ENCODE measurements around the gene C6orf132. TPM values are rescaled to one million over a fixed set of nuclear protein-coding genes. Genes with fewer than 3 reads are reported as not detected.

C6orf132 gene
- total and polyA plus RNA-seq, 9 of the 15 experiments (the other 6 are each of a cell fraction or from before 2014, with no cell fraction given): 0.06 to 0.35 (median 0.14) TPM

- intact Hi-C loops (cut with micrococcal nuclease): no loop called here
- no peak overlapping the region; the same call in 1 of the 2 replicates for H3K4me2 ChIP-seq (ENCODE audit: insufficient read depth, low read length)
- no peak for FAIRE-seq
- TF ChIP-seq CBFA2T3 (IDR thresholded peaks at IDR 0.05) (no peak), ZBTB17 (CRISPR knock-in tag; IDR thresholded peaks at IDR 0.05) (no peak), NRF1 (conservative IDR thresholded peaks at IDR 0.05 in 1 of 2, IDR thresholded peaks at IDR 0.05 in 1 of 2) (no peak), BHLHE40 (IDR thresholded peaks at IDR 0.05; ENCODE audit: low read length) (peak; percentile 82), TCF7L2 (IDR thresholded peaks at IDR 0.05; ENCODE audit: low read depth, low read length) (no peak), NR2C1 (IDR thresholded peaks at IDR 0.05) (no peak; the same call in 1 of the 2 replicates), NR2C1 (tag; IDR thresholded peaks at IDR 0.05) (no peak), MED1 (CRISPR knock-in tag; IDR thresholded peaks at IDR 0.05; ENCODE audit: borderline replicate concordance) (no peak), ZBTB7A (IDR thresholded peaks at IDR 0.05; ENCODE audit: borderline replicate concordance, control insufficient read depth, low read depth, low read length) (peak; percentile 35; the same call in 1 of the 2 replicates)
- TF ChIP-seq, protein P1, sequence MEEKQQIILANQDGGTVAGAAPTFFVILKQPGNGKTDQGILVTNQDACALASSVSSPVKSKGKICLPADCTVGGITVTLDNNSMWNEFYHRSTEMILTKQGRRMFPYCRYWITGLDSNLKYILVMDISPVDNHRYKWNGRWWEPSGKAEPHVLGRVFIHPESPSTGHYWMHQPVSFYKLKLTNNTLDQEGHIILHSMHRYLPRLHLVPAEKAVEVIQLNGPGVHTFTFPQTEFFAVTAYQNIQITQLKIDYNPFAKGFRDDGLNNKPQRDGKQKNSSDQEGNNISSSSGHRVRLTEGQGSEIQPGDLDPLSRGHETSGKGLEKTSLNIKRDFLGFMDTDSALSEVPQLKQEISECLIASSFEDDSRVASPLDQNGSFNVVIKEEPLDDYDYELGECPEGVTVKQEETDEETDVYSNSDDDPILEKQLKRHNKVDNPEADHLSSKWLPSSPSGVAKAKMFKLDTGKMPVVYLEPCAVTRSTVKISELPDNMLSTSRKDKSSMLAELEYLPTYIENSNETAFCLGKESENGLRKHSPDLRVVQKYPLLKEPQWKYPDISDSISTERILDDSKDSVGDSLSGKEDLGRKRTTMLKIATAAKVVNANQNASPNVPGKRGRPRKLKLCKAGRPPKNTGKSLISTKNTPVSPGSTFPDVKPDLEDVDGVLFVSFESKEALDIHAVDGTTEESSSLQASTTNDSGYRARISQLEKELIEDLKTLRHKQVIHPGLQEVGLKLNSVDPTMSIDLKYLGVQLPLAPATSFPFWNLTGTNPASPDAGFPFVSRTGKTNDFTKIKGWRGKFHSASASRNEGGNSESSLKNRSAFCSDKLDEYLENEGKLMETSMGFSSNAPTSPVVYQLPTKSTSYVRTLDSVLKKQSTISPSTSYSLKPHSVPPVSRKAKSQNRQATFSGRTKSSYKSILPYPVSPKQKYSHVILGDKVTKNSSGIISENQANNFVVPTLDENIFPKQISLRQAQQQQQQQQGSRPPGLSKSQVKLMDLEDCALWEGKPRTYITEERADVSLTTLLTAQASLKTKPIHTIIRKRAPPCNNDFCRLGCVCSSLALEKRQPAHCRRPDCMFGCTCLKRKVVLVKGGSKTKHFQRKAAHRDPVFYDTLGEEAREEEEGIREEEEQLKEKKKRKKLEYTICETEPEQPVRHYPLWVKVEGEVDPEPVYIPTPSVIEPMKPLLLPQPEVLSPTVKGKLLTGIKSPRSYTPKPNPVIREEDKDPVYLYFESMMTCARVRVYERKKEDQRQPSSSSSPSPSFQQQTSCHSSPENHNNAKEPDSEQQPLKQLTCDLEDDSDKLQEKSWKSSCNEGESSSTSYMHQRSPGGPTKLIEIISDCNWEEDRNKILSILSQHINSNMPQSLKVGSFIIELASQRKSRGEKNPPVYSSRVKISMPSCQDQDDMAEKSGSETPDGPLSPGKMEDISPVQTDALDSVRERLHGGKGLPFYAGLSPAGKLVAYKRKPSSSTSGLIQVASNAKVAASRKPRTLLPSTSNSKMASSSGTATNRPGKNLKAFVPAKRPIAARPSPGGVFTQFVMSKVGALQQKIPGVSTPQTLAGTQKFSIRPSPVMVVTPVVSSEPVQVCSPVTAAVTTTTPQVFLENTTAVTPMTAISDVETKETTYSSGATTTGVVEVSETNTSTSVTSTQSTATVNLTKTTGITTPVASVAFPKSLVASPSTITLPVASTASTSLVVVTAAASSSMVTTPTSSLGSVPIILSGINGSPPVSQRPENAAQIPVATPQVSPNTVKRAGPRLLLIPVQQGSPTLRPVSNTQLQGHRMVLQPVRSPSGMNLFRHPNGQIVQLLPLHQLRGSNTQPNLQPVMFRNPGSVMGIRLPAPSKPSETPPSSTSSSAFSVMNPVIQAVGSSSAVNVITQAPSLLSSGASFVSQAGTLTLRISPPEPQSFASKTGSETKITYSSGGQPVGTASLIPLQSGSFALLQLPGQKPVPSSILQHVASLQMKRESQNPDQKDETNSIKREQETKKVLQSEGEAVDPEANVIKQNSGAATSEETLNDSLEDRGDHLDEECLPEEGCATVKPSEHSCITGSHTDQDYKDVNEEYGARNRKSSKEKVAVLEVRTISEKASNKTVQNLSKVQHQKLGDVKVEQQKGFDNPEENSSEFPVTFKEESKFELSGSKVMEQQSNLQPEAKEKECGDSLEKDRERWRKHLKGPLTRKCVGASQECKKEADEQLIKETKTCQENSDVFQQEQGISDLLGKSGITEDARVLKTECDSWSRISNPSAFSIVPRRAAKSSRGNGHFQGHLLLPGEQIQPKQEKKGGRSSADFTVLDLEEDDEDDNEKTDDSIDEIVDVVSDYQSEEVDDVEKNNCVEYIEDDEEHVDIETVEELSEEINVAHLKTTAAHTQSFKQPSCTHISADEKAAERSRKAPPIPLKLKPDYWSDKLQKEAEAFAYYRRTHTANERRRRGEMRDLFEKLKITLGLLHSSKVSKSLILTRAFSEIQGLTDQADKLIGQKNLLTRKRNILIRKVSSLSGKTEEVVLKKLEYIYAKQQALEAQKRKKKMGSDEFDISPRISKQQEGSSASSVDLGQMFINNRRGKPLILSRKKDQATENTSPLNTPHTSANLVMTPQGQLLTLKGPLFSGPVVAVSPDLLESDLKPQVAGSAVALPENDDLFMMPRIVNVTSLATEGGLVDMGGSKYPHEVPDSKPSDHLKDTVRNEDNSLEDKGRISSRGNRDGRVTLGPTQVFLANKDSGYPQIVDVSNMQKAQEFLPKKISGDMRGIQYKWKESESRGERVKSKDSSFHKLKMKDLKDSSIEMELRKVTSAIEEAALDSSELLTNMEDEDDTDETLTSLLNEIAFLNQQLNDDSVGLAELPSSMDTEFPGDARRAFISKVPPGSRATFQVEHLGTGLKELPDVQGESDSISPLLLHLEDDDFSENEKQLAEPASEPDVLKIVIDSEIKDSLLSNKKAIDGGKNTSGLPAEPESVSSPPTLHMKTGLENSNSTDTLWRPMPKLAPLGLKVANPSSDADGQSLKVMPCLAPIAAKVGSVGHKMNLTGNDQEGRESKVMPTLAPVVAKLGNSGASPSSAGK (IDR thresholded peaks at IDR 0.05): no peak; the same call in 1 of the 2 replicates
- TF ChIP-seq, protein P2, sequence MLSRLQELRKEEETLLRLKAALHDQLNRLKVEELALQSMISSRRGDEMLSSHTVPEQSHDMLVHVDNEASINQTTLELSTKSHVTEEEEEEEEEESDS (CRISPR knock-in tag; IDR thresholded peaks at IDR 0.05): no peak
Observed at GRCh38 chr6:42095776-42096541, 46.5 kb downstream of the C6orf132 start.

More at GRCh38 chr6:42095776-42096541, 46.5 kb downstream of the C6orf132 start:
- Histone ChIP-seq H3K4me1 (replicated peaks in 1 of 2; ENCODE audit: control insufficient read depth in 2 of 2, insufficient read depth in 2 of 2, low read length in 2 of 2) (peaks cover 57 to 58% of the 10 kb centered on the region in 2 experiments), H3K4me3 (no peak overlapping the region), H3K79me2 (ENCODE audit: control insufficient read depth, insufficient read depth, low read length) (no peaks in the 10 kb centered on the region), H3K9ac (ENCODE audit: insufficient read depth in 1 of 2, low read depth in 2 of 2, low read length in 2 of 2) (peak overlapping the region in 1 of 2 experiments; percentile 39; a peak in 1 of 4 replicates), H3K9me1 (ENCODE audit: control insufficient read depth, insufficient read depth, low read length) (no peaks in the 10 kb centered on the region), H2AFZ (ENCODE audit: low read depth, low read length) (peak overlapping the region; percentile 80), H3K27ac (ENCODE audit: extremely low read depth, low read depth, low read length) (no peak overlapping the region), H3K36me3 (ENCODE audit: control insufficient read depth, insufficient read depth, low read length) (no peaks in the 10 kb centered on the region), H3K27me3 (ENCODE audit: control insufficient read depth in 2 of 2, insufficient read depth in 2 of 2, low read length in 2 of 2) (no peaks in the 10 kb centered on the region), H4K20me1 (replicated peaks; ENCODE audit: control insufficient read depth, insufficient read depth, low read length) (no peaks in the 10 kb centered on the region), H3K9me3 (replicated peaks; ENCODE audit: control insufficient read depth, insufficient read depth, low read depth, low read length) (no peaks in the 10 kb centered on the region)
- CTCF ChIA-PET (ENCODE audit: low intra/inter-chr PET ratio): no interaction called here
- no TSS peak for BruUV-seq (replicated peaks)
- in situ Hi-C loops (cut with MboI): no loop called here
- peak; percentile 12 for ATAC-seq
- 39% methylated on average over 10 of the region's 10 CpGs for WGBS (ENCODE audit: insufficient coverage, low coverage, missing lambda C conversion rate)
- DNase-seq (ENCODE audit: extremely low read depth in 1 of 4, low spot score in 3 of 4): peak in 1 of 4 experiments; percentile 70
- POLR2A ChIA-PET: interaction anchor here (0.6 to 5.6 kb wide), 9 partner anchors 8 to 1076 kb away, joined by 3 to 48 read pairs (median 4); no protein-coding TSS in a partner anchor

Measured in K562 (cell line).